GM21825 (cell line): ENCODE data around the gene SPATA19.
A peak's percentile ranks its signal among the peaks of the same experiment; 100 is the strongest.
"Not testable (repeated sequence)": the region's sequence is repeated elsewhere in the genome, so short reads cannot be mapped to it uniquely, and the experiment has no call there.

ENCODE experiments used
- ATAC-seq: cut with Tn5 transposase; IDR thresholded peaks from one replicate; pipeline ENCODE4 v1.9.1; 2021; ENCODE audit warnings: mild to moderate bottlenecking, moderate library complexity; ENCODE audit not compliant: unreplicated experiment

SPATA19 gene, protein sequence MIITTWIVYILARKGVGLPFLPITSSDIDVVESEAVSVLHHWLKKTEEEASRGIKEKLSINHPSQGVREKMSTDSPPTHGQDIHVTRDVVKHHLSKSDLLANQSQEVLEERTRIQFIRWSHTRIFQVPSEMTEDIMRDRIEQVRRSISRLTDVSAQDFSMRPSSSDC

DNA sequence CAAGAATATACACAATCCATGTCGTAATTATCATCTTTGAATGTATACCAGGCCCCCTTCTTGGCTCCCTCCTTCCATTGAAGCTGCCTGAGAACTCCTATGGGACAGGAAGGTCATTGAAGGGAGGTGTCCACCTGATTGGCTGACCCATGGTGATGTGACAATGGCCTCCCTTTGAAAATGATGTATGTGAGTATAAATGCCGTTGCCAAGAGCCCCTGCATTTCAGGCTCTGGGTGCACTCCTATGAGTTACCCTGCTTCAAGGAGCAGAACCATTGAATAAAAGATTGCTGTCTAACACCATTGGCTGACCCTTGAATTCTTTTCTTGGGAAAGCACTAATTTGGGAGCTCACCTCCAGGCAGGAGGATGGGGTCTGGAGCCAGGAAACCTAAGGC lies at the start of gene SPATA19:
TSS of gene SPATA19 (minus strand) at position 101 of the 400 bp plus-strand sequence. CDS start at position 34, 67 bp downstream.
- no peak for ATAC-seq

DNA sequence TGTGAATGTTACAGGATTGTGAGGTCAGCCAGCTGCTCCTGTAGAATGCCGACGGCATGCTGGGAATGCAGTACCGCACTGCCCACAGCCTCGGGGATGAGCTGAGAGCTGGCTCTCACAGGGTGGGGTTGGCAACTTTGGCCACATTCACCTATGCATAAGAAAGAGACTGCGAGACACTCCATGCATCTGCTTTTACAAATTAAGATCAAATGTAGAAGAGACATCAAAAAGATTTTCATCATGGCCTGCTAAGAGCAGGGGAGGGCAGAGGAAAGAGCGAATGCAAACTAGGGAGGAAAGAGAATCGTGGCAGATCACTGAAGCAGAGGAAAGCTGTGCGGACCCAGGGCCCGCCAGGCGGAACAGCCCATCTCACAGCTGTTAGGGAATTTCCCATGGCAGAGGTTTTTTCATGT lies 49.8 kb upstream of the SPATA19 start:
- ATAC-seq = peak; percentile 62

DNA sequence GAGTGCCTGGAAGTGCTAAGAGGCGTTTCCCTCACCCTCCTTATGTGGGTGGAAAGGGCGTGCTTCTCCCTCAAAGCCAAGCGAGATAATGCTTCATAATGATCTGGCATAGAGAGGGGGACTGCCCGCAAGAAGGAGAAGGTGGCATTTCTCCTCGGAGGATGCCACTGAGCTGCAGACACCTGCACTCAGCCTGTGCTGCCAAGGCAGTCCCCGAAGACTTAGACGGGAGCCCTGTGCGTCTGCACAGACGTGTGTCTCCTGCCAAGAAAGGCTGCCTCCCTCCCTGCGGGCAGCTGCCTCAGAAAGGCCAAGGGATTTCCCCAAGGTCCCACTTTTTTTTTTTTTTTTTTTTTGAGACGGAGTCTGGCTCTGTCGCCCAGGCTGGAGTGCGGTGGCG lies 48.1 kb upstream of the SPATA19 start:
- no peak for ATAC-seq

DNA sequence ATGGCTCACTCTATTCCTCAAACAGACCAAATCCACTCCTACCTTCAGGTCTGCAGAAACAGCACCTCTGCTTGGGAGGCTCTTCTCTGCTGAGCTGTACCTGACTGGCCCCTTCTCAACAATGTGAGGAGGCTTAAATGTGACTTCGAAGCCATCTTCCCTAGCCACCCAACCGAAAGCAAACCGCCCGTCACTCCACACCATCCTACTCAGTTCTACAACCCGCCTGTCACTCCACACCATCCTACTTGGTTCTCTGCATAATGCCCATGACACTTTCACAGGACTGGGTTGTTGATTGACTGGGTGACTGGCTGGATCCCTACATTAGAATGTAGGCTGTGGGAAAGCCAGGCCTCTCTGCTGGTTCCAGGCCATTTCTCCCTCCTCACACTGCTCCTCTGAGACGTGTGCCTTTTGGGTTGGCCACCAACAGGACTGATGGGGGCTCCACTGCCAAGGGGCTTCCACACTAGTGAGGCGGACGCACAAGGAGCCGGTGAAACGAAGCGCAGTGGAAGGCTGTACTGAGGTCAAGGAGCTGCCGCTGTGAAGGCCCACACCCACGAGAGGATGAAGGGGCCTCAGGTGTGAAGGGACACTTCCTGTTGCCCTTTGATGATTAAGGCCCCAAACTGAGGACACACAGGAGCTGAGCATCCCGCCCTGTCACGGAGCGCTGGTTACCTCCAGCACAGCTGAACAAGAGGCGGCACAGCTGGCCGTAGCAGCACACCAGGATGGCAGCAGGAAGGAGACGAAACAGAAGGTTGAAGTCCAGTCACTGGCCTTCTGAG lies 47.5 kb upstream of the SPATA19 start:
- ATAC-seq = no peak

DNA sequence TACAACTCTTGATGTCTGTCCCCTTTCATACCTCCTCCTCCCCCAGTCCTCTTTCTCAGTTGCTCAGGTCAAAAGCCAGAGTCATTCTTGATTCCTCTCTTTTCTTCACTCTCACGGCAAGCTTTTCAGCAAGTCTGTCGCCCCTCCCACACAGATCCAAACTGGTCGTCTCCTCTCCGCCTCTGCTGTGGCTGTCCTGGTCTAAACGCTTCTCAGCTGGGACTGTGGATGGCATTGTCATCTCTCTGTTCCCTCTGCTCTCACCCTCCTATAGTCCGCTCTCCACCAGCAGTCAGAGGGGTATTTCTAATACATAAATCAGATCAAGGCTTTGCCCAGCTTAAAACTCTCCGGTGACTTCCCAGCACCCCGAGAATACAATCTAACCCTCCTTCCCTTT lies 46.8 kb upstream of the SPATA19 start:
- ATAC-seq = no peak

DNA sequence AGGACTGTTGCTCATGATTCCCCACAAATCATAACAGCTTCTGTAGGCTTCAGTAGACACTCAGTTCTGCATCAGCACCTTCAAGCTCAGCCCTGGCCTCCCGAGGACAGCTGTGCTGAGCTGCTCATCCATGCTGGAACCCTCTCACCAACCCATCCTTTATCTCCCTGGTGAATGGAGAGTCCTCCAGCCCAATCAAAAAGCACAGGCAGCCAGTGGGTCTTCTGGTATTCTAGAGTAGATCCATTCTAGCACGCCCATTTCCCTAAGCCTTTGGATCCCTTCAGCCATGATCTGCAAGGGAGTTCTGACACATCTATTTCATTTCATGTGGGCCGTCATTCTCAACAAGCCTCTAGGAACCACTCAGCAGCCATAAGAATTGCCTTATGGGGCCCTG lies 44.6 kb upstream of the SPATA19 start:
- ATAC-seq = no peak

DNA sequence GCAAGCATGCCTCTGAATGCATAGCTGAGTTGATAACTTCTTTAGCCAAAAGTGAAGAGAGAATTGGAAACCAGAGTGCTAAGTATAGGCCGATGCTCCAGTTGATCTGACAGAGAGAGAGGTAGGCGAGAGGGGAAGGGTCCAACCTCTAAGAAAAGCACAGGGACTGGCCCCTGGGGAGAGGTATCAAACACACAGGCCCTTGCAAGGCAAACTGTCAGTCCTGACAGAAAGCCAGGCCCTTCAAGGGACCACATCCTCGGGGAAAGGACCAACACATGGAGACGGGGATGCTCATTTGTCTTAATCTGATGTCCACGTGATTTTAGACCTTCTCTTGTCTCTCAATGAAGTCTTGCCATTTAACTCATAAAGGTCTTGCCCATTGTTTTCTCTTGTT lies 43.9 kb upstream of the SPATA19 start:
- ATAC-seq = no peak

DNA sequence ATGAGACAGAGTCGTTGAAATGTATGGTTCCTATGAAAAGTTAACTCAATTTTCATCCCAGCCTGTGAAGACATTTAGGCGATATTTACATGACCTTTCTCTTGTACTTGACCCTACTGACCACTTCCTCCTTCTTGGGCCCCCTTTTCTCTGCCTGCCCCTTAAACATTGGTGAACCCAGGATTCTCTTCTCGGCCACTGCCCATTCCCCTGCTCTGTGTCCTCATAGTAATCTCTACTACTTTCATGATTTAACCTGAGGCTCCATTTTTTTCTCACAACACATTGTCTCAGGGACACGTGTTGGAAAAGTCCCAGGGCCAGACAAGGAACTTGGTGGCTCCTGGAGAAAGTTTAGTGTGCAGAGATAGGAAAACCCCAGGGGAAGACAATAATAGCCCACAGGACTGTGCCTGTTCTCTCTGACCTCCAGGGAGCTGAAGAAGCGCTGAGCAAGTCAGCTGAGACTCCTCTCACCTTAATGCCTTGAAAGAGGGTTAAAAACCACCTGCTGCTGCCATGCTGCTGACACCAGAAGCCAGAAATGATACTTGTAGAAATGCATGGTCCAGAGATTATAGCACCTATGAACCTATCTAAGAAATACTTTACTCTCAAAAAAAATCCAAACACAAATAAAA lies 42.5 kb upstream of the SPATA19 start:
- no peak for ATAC-seq

DNA sequence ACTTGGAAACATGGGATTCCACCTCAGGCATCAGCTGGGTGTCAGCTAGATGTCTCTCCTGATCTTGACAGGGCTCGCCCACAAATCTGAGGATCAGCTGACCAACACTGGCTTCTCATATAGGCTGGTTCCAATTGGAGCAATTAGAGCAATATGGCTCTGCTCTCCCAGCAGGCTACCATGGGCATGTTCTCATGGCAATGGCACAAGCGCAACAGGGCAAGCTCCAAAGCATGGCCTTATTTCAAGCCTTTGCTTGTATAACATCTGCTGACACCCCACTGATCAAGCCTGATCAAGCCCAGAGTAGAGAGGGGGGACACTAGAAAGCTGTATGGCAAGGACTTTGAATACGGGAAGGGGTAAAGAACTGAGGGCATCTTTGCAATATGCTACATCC lies 40.7 kb upstream of the SPATA19 start:
- no peak for ATAC-seq

DNA sequence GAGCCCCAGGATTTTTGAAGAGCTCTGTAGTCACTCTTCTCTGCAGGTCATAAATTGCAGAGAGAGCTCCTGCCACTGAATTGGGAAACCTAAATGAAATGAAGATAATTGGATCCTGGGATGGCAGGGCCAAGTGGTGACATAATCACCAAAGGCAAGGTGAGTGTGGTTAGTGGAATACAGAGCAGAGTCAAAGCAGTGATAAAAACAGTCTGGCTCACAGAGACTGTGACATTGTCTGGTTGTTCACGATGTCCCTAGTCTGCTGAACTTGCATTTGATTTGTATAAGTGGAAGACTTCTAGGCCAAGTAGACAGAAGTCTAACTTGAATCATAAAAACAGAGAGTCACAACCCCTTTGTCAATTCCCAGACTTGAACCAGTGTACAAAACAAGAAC lies 26.8 kb upstream of the SPATA19 start:
- ATAC-seq = no peak

DNA sequence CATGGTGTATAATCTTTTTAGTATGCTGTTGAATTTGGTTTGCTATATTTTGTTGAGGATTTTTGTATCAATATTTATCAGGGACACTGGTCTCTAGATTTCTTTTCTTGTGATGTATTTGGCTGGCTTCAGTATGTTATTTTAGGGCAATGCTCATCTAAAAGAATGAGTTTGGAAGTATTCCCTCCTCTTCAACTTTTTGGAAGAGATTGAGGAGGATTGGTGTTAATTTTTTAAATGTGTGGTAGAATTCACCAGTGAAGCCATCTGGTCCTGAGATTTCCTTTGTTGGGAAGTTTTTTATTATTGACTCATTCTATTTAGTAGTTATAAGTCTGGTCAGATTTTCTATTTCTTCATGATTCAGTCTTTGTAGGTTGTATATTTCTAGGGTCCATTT lies 22.1 kb upstream of the SPATA19 start:
- ATAC-seq = no peak

DNA sequence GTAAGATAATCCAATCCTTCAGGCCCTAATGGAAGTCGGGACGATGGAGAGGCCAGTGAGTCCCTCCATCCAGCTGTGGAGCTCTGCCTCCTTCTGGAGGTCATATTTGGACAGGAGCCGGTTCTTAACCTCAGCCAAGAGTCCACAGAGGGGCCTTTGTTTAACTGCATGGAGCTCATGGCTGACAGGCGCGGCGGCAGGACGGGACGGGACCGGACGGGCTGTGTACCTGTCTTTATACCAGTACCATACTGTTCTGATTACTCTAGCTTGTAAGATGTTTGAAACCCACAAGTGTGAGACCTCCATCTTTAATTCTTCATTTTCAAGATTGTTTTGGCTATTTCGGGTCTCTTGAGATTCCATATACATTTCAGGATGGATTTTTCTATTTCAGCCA lies 20.2 kb upstream of the SPATA19 start:
- no peak for ATAC-seq

DNA sequence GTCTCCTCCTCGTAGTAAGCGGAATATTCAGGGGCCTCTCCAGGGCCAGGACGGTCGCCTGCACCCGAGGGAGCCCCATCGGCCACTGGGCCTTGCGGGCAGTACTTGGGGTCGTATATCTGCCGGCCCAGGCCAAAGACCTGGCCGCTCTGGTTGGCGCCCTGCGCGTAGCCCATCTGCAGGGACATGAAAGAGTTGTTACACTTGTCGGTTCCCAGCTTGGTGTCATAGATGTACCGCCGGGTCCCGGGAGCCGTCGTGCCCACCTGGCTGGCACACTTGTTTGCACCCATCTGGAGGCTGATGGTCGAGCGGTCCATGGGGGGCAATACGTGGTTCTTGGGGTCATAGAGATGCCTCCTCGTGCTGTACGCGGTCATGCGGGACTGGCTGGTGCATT lies 19.4 kb upstream of the SPATA19 start:
- no peak for ATAC-seq

DNA sequence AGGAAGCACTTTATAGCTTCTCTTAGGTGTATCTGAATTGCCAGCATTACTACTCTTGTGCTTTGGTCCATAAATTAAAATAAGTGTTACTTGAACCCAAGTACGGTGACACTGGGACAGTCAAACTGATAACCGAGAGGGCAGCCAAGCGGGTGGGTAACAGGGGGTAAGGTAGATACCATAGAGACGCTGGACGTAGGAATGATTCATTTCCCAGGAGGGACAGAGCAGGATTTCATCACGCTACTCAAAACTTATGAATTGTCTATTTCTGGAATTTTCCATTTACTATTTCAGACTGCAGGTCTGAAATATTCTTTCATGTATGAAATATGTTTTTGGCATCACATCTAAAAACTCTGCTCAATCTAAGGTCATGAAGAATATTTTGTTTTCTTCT lies 14.8 kb upstream of the SPATA19 start:
- ATAC-seq = no peak

DNA sequence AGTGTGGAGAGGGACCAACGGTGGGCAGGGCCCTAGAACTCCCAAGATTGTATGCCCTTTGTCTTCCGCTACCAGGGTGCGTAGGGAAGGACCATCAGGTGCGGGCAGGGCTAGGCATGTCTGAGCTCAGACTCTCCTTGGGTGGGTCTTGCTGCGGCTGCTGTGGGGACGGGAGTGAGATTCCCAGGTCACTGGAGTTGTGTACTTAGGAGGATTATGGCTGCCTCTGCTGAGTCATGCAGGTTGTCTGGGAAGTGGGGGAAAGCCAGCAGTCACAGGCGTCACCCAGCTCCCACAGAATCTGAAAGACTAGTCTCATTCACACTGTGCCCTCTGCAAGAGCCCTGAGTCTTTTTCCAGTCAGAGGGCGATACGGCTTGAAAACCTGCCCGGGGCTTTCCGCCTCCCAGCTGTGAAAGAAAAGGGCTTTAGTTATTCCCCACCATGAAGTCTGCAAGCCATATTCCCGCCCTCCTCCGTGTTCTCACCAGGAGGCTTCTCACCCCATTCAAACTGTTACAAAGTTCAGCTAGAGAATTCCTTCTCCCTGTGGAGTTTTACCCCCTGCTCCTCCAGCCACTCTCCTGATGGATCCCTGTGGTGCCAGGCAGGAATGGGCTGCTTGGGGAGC lies 9.1 kb upstream of the SPATA19 start:
- ATAC-seq = not testable (repeated sequence)

DNA sequence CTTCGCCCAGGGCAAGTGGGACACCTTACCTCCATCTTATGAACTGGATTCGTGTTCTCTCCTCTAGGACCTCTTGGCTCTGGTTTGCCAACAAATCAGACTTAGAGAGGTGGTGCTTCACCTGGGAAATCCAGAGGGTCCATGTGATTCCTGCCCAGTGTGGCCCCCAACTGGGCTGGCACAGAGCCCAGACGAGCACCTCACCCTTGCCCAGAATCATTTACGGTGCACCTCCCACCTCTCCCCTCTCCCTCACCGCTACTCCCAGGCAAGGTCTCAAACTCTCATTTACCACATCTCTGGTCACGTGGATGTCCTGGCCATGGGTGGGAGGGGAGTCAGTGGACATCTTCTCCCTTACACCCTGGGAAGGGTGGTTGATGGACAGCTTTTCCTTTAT lies 1.1 kb downstream of the SPATA19 start:
- no peak for ATAC-seq

DNA sequence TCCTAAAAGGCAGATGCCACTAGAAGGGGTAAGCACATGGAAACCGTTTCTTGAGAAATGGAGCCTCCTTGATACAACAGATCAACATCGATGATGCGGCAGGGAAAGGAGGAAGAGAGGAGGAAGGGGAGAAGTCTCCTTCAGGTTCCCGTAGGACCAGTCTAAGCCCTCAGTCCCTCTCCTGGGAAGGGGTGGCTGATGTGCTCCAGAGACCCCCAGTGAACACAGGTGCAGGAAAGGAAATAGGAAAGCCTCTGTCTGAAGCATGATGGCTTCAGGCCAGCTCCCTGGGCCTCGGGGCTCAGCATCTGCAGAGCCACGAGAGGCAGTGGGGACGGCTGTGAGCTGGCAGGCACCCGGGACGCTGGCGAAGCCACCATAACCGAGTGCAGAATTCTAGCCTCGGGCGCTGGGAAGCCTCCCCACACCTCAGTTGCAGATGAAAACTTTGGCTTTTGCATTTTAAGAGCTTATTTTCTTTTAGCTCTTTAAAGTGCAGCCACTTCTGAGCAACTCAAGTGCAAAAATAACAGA lies 1.8 kb downstream of the SPATA19 start:
- ATAC-seq = no peak

DNA sequence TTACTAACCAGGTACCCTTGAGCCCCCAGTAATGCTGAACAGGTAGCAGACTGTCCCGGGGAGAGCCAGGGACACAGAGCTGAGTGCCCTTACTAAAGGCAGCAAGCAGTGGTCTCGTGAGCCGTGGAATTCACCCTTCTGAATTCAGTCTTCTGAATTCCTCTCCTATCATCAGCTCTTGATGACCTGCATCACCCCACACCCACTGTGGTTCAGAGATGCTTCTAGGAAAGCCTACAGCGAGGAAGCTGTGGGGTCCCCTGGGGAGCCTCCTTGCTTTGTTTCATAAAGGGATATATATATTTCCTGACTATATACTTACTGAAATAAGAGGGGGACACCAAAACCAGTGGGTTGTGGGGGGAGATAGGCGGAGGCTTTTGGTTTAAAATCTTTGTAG lies 2.6 kb downstream of the SPATA19 start:
- no peak for ATAC-seq

DNA sequence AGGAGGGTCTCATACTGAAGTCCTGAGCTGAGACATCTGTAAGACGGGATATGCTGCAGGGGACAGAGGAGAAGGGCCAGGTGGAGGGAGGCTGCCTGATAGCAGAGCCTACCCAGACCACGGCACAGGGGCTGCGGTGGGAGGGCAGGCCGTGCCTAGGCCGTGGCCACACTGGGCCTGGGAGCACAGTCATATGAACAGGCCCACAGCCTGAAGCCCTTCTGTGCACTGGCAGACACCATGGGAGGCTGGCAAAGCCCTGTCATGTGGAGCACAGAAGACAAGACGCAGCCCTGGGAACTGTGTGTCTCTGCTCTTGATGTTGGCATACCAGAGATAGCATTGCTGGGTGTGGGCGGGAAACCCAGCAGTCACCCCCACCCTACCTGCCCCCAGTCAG lies 3.3 kb downstream of the SPATA19 start:
- ATAC-seq = no peak

DNA sequence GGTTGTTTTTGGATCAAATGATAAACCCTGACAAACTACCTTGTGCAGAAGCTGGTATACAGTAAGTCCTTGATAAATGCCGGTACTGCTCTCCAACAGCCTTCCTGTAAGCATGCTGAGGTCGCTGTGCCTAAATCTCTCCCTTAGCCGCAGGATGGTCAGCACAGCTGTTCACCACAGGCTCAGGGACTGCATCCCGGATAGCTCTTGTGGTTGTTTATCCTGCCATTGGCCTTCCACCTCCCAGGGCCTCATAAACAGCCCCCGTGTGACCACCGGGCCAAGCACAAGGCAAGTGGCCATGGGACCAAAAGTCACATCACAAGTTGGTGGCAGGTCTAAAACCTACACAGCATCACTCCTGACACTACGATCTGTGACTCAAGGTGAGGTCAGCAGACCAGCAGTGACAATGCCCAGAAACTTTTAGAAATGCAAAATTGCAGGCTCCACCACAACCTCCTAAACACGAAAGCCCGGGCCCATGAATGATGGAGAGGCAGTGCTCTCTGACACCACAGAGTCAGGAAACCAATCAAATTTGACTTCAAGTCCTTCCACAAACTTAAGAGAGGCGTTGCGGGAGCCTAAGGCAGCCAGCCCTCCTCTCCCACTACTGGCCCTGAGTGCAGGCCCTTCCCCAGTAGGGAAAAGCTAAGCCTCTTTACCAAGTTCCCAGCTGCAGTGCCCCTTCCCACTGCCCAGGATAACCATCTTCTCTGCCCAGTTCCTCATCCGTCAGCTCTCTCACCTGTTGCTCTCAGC lies 3.9 kb downstream of the SPATA19 start:
- no peak for ATAC-seq

DNA sequence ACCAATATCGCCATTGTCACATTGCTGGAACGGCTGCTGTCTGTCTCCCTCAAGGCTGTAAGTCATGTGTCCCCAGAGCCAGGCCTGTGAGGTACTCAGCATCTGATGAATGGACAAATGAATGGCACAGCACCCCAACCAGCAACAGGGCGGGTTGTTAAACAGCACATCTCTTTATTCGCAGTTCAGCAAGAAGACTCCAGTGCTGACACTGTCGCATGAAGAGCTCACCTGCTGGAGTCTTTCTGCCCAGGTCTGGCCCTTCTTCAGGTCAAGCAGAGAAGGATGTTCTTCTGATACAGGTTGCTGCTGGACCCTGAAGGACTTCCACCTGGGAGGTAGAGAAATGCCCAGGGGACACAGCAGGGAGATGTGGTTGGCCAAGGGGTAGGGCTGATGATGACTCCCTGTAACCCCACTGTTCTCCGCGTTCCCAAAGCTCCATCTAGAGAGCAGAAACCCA lies 4.8 kb downstream of the SPATA19 start:
- no peak for ATAC-seq
